GM18517 (cell line): Measurements from ENCODE around the gene SLAMF6.

Source experiments
- ATAC-seq: cut with Tn5 transposase; IDR thresholded peaks from one replicate; pipeline ENCODE4 v1.9.1; 2021; ENCODE audit warnings: mild to moderate bottlenecking, moderate library complexity; ENCODE audit not compliant: unreplicated experiment

The SLAMF6 gene

DNA sequence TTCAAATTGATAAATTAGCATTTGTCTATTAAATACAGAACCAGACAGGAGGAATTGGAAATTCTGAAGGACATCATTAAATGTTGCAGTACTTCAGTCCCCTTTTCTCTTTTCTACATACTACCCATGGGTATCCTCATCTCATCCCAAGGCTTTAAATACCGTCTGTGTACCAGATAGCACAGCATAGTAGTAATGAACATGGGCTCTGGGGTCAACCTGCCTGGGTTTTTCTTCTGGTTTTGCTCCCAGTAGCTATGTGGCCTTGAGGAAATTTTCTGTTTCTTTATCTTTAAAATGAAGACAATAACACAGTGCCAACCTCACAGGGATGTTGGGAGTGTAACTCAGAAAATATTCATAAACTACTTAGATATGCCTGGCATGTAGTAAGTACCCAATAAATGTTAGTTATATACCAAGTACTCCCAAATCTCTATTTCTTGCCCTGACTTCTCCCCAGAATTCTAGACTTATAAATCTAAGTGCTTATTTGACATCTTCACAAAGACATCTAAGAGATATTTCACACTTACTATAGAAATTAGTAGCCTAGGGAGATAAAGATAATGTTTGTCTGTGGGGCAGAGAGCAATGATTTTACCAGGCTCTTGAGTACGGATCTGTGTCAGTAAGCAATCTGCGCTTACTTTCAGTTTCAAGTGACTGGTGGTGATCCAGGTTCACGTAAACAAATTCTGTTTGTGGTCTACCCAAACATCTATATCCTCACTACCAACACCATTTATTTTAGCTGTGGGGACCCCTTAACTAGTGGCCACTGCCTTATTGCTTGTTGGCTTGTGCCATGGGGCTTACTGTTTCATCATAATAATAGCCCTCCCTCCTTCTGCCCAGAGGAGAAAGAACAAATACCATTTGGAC lies 85.4 kb downstream of the SLAMF6 start:
- peak; percentile 74 for ATAC-seq

DNA sequence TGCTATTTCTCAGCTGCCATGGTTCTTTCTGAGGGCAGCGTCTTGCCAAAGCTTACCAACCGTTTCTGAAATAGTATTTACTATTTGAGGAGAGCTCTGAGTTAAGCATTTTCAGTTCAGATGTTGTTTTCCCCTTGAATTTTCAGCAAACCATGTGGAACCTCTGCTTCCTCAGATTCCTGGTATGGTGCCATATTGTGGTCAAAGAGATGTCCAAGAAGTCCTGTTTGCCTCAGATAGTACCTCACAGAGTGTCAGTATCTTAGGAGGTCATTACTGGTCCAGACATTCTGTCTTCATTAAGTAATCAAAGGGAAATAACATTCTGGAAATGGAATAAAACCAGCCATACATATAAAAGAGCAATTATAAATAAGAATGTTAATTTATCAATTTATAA lies 86.1 kb downstream of the SLAMF6 start:
- ATAC-seq, result no peak
